Measurements from ENCODE around the gene LHCGR. TPM values are rescaled to one million over a fixed set of nuclear protein-coding genes. Genes with fewer than 3 reads are reported as not detected.
"Not testable (repeated sequence)": the region's sequence is repeated elsewhere in the genome, so short reads cannot be mapped to it uniquely, and the experiment has no call there.

LHCGR gene
- total RNA-seq, 1 donor from 2014 or later = not detected

DNA sequence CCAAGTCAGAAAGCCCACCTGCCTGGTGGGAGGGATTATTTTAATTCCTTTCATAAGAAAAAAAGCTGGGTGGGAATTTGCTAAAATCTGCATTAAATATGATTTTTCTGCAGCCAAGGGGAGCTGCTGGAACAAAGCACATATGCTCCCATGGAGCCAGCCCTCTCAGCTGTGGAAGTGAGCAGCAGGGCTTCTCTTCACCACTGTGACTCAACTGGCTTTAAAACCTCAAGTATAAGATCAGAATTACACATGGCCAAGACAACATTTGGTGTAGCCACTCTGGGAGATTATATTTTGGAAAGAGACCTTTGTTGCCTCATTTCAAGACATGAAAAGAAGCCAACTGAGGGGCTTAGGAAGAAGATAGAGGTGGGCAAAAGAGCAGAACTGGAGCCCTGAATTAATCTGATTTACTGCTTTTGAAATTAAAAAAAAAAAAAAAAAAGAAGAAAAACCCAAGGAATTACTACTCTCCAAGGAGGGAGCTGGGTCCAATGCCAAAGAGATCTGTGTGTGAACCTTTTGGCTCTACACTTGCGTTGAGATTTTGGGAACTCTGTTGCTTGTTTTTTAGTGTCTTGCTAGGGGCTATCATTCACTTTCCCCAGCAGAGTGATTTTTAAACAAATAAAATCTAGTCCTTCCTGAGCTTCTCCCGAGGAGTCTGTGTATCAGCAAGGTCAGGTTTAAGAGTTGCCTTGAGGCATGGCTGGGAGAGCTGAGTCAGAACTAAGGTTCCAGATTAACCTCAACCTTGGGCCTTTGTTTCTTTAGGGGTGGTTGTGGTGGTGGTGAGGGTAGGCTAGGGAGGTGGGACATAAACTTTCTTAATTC is 6.0 kb downstream of the LHCGR start:
- Mint-ChIP-seq H3K27ac (ENCODE audit: unreplicated experiment) (peak overlapping the region; percentile 9), H3K4me1 (ENCODE audit: unreplicated experiment) (peaks cover 12% of the 10 kb centered on the region), H3K4me3 (ENCODE audit: unreplicated experiment) (no peak overlapping the region), H3K9me3 (ENCODE audit: unreplicated experiment) (no peaks in the 10 kb centered on the region), H3K27me3 (ENCODE audit: unreplicated experiment) (peaks cover 13% of the 10 kb centered on the region), H3K36me3 (ENCODE audit: unreplicated experiment) (no peaks in the 10 kb centered on the region)
- no peak for DNase-seq (ENCODE audit: extremely low spot score, unreplicated experiment)
- TF ChIP-seq, protein P1, sequence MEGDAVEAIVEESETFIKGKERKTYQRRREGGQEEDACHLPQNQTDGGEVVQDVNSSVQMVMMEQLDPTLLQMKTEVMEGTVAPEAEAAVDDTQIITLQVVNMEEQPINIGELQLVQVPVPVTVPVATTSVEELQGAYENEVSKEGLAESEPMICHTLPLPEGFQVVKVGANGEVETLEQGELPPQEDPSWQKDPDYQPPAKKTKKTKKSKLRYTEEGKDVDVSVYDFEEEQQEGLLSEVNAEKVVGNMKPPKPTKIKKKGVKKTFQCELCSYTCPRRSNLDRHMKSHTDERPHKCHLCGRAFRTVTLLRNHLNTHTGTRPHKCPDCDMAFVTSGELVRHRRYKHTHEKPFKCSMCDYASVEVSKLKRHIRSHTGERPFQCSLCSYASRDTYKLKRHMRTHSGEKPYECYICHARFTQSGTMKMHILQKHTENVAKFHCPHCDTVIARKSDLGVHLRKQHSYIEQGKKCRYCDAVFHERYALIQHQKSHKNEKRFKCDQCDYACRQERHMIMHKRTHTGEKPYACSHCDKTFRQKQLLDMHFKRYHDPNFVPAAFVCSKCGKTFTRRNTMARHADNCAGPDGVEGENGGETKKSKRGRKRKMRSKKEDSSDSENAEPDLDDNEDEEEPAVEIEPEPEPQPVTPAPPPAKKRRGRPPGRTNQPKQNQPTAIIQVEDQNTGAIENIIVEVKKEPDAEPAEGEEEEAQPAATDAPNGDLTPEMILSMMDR (IDR thresholded peaks at IDR 0.05) = no peak

DNA sequence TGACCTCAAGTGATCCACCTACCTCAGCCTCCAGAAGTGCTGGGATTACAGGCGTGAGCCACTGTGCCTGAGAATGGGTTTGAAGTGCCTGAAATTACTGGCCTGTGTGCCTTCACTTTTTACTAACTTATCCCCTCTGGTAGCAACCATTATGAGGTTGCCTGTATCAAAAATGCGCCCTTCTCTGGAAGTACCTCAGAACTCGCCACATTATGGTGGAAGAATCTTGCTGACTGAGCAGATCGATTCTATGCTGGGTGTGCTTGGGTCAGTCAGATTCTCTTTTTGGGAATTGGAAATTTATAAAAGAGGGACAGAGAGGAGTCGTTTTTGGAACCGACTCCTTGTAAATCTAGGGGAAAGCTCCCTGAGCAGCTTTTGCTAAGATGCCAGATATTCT is 8.2 kb downstream of the LHCGR start:
- Mint-ChIP-seq H3K27me3 (ENCODE audit: unreplicated experiment) (peaks cover 5% of the 10 kb centered on the region), H3K36me3 (ENCODE audit: unreplicated experiment) (no peaks in the 10 kb centered on the region), H3K27ac (ENCODE audit: unreplicated experiment) (no peak overlapping the region), H3K4me1 (ENCODE audit: unreplicated experiment) (peaks cover 12% of the 10 kb centered on the region), H3K4me3 (ENCODE audit: unreplicated experiment) (no peak overlapping the region), H3K9me3 (ENCODE audit: unreplicated experiment) (no peaks in the 10 kb centered on the region)
- TF ChIP-seq, protein P1 (IDR thresholded peaks at IDR 0.05) = no peak
- DNase-seq (ENCODE audit: extremely low spot score, unreplicated experiment) = no peak

DNA sequence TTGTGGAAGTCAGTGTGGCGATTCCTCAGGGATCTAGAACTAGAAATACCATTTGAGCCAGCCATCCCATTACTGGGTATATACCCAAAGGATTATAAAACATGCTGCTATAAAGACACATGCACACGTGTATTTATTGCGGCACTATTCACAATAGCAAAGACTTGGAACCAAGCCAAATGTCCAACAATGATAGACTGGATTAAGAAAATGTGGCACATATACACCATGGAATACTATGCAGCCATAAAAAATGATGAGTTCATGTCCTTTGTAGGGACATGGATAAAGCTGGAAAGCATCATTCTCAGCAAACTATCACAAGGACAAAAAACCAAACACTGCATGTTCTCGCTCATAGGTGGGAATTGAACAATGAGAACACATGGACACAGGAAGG is 16.3 kb downstream of the LHCGR start:
- H3K36me3 Mint-ChIP-seq (ENCODE audit: unreplicated experiment); H3K4me3 Mint-ChIP-seq (ENCODE audit: unreplicated experiment); H3K27me3 Mint-ChIP-seq (ENCODE audit: unreplicated experiment); H3K27ac Mint-ChIP-seq (ENCODE audit: unreplicated experiment); DNase-seq (ENCODE audit: extremely low spot score, unreplicated experiment); H3K9me3 Mint-ChIP-seq (ENCODE audit: unreplicated experiment): not testable (repeated sequence)
- H3K4me1 Mint-ChIP-seq (ENCODE audit: unreplicated experiment) = peaks cover 28% of the 10 kb centered on the region

DNA sequence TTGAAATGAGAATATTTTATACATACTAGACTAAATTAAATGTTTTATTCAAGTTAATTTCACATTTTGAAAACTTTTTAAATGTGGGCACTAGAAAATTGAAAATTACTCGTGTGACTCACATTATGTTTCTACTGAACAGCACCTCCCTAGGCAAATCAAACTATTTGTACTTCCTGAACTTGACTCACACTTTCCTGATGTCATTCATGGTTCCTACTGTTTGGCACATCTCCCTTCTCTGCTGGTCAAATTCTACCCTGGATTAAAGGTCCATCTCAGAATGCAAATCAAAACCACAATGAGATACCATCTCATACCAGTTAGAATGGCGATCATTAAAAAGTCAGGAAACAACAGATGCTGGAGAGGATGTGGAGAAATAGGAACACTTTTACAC is 16.7 kb downstream of the LHCGR start:
- no peak for DNase-seq (ENCODE audit: extremely low spot score, unreplicated experiment)
- Mint-ChIP-seq H3K36me3 (ENCODE audit: unreplicated experiment) (no peaks in the 10 kb centered on the region), H3K9me3 (ENCODE audit: unreplicated experiment) (no peaks in the 10 kb centered on the region), H3K27me3 (ENCODE audit: unreplicated experiment) (no peaks in the 10 kb centered on the region), H3K4me3 (ENCODE audit: unreplicated experiment) (no peak overlapping the region), H3K4me1 (ENCODE audit: unreplicated experiment) (peaks cover 33% of the 10 kb centered on the region), H3K27ac (ENCODE audit: unreplicated experiment) (no peak overlapping the region)
- TF ChIP-seq, protein P1 (IDR thresholded peaks at IDR 0.05) = no peak

DNA sequence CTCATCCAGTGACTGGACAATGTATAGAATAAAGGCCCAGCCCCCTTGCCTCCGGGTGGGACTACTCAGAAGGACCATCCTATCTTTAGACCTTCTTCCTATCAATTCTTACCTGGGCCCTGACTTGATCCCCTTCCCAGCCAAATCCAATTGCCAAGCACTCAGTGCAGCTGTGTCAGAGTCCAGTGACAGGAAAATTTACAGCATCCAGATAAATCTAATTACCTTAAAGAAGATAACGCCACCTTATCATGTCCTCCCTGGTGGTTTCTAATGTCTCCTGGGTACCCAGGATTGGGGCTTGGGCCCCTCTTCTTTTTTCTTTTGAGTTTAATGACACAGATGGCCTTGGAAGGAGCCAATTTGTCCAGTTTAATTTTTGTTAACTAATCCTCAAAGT is 19.3 kb downstream of the LHCGR start:
- DNase-seq (ENCODE audit: extremely low spot score, unreplicated experiment) = no peak
- H3K27me3 Mint-ChIP-seq (ENCODE audit: unreplicated experiment) = peaks cover 4% of the 10 kb centered on the region
- peaks cover 43% of the 10 kb centered on the region for H3K4me1 Mint-ChIP-seq (ENCODE audit: unreplicated experiment)
- H3K27ac Mint-ChIP-seq (ENCODE audit: unreplicated experiment) = no peak overlapping the region
- no peaks in the 10 kb centered on the region for H3K9me3 Mint-ChIP-seq (ENCODE audit: unreplicated experiment)
- no peaks in the 10 kb centered on the region for H3K36me3 Mint-ChIP-seq (ENCODE audit: unreplicated experiment)
- TF ChIP-seq, protein P1 (IDR thresholded peaks at IDR 0.05) = no peak
- H3K4me3 Mint-ChIP-seq (ENCODE audit: unreplicated experiment) = no peak overlapping the region

All from osteocyte (in vitro differentiated cells).